Upper lobe of right lung (tissue), 1 donor: ENCODE measurements around the gene VSTM2B. TPM values are rescaled to one million over a fixed set of nuclear protein-coding genes. Genes with fewer than 3 reads are reported as not detected.

ENCODE experiments used
- ATAC-seq: fragments of 200-7000 bp; cut with Tn5 transposase; one replicate; pipeline ENCODE4 v1.9.1; 2020; ENCODE audit warnings: mild to moderate bottlenecking, moderate library complexity
- DNase-seq: peaks from one replicate; pipeline ENCODE4 v3.0.0-alpha.2; 2020
- H3K27ac ChIP-seq: fragments of 200-600 bp; one replicate; pipeline ENCODE4 v1.8.0; 2022
- H3K27me3 ChIP-seq: fragments of 200-600 bp; one replicate; pipeline ENCODE4 v1.8.0; 2022; ENCODE audit warnings: mild to moderate bottlenecking
- H3K36me3 ChIP-seq: fragments of 200-600 bp; one replicate; pipeline ENCODE4 v1.8.0; 2022
- H3K4me1 ChIP-seq: fragments of 200-600 bp; one replicate; pipeline ENCODE4 v1.8.0; 2022
- H3K4me3 ChIP-seq: fragments of 200-600 bp; one replicate; pipeline ENCODE4 v1.8.0; 2022; ENCODE audit warnings: mild to moderate bottlenecking
- H3K9me3 ChIP-seq: fragments of 200-600 bp; one replicate; pipeline ENCODE4 v1.8.0; 2022
- CTCF ChIP-seq: fragments of 200-600 bp; IDR thresholded peaks from one replicate; pipeline ENCODE4 v1.8.0; 2022; ENCODE audit warnings: antibody characterized with exemption
- intact Hi-C: fragments of 100-400 bp; cut with DNase I; formaldehyde crosslinking; loops from one replicate; pipeline ENCODE4 v1.11.0; 2022
- total RNA-seq: library from RNA; stranded (reverse); fragmentation: NEBNext Ultra II Directional; extraction: Animal tissue kit (Norgen Biotek cat#: 25700); gene quantifications from one replicate; pipeline ENCODE4 v1.2.1, GENCODE V29; 2021
- donor health status: DM: no; HTN: yes; CAD: no; lungs with severe emphysema.

Gene VSTM2B
- total RNA-seq, 1 donor from 2014 or later = not detected

GRCh38 chr19:29560313-29561075 is 34.7 kb downstream of the VSTM2B start:
- intact Hi-C loops = no loop called here
- no peaks in the 10 kb centered on the region for H3K4me1 ChIP-seq
- peaks cover 4% of the 10 kb centered on the region for H3K27me3 ChIP-seq
- H3K27ac ChIP-seq = no peak overlapping the region
- no peak for DNase-seq
- H3K4me3 ChIP-seq = no peak overlapping the region
- TF ChIP-seq CTCF = no peak
- peaks cover 4% of the 10 kb centered on the region for H3K9me3 ChIP-seq
- no peaks in the 10 kb centered on the region for H3K36me3 ChIP-seq
- ATAC-seq = no peak

GRCh38 chr19:29561601-29562000 is 35.8 kb downstream of the VSTM2B start:
- intact Hi-C loops = no loop called here
- H3K4me1 ChIP-seq = no peaks in the 10 kb centered on the region
- TF ChIP-seq CTCF = no peak
- H3K9me3 ChIP-seq = peaks cover 4% of the 10 kb centered on the region
- peaks cover 4% of the 10 kb centered on the region for H3K27me3 ChIP-seq
- ATAC-seq (no peak), DNase-seq (no peak)
- H3K36me3 ChIP-seq = no peaks in the 10 kb centered on the region
- H3K27ac ChIP-seq = no peak overlapping the region
- no peak overlapping the region for H3K4me3 ChIP-seq

GRCh38 chr19:29562299-29563297 is 36.8 kb downstream of the VSTM2B start:
- intact Hi-C loops = no loop called here

GRCh38 chr19:29563486-29564101 is 37.8 kb downstream of the VSTM2B start:
- H3K27me3 ChIP-seq = peaks cover 4% of the 10 kb centered on the region
- no peak for TF ChIP-seq CTCF
- H3K4me3 ChIP-seq = no peak overlapping the region

More at GRCh38 chr19:29562299-29563297, 36.8 kb downstream of the VSTM2B start:
- no peak overlapping the region for H3K4me3 ChIP-seq
- H3K36me3 ChIP-seq = no peaks in the 10 kb centered on the region
- peaks cover 4% of the 10 kb centered on the region for H3K9me3 ChIP-seq
- H3K27ac ChIP-seq = no peak overlapping the region
- ATAC-seq (peak; percentile 30), DNase-seq (no peak)
- H3K27me3 ChIP-seq = peaks cover 4% of the 10 kb centered on the region
- no peaks in the 10 kb centered on the region for H3K4me1 ChIP-seq
- TF ChIP-seq CTCF = no peak

GRCh38 chr19:29564574-29565005 is 38.8 kb downstream of the VSTM2B start:
- H3K4me3 ChIP-seq = no peak overlapping the region
- H3K36me3 ChIP-seq = no peaks in the 10 kb centered on the region
- H3K27ac ChIP-seq = no peak overlapping the region
- no peaks in the 10 kb centered on the region for H3K4me1 ChIP-seq
- peaks cover 2% of the 10 kb centered on the region for H3K9me3 ChIP-seq
- peaks cover 4% of the 10 kb centered on the region for H3K27me3 ChIP-seq
- DNase-seq = no peak
- no peak for ATAC-seq
- no peak for TF ChIP-seq CTCF
- intact Hi-C loops = no loop called here

More at GRCh38 chr19:29563486-29564101, 37.8 kb downstream of the VSTM2B start:
- ATAC-seq (no peak), DNase-seq (no peak)
- Histone ChIP-seq H3K4me1 (no peaks in the 10 kb centered on the region), H3K36me3 (no peaks in the 10 kb centered on the region), H3K27ac (no peak overlapping the region), H3K9me3 (peaks cover 4% of the 10 kb centered on the region)
- intact Hi-C loops = no loop called here
